Measurements from ENCODE around the gene ST6GALNAC2.

ST6GALNAC2 gene

GRCh38 chr17:76542566-76542971, 43.1 kb downstream of the ST6GALNAC2 start:
- Mint-ChIP-seq H3K36me3 (ENCODE audit: insufficient read depth) (no peaks in the 10 kb centered on the region), H3K9me3 (no peaks in the 10 kb centered on the region), H3K4me1 (ENCODE audit: low read depth in 2 of 2) (peaks cover 0 to 8% of the 10 kb centered on the region in 2 donors), H3K27me3 (peaks cover 29 to 48% of the 10 kb centered on the region in 2 donors), H3K4me3 (no peak overlapping the region), H3K27ac (no peak overlapping the region)
- no peak for DNase-seq
- ATAC-seq (replicated peaks): no peak

DNA sequence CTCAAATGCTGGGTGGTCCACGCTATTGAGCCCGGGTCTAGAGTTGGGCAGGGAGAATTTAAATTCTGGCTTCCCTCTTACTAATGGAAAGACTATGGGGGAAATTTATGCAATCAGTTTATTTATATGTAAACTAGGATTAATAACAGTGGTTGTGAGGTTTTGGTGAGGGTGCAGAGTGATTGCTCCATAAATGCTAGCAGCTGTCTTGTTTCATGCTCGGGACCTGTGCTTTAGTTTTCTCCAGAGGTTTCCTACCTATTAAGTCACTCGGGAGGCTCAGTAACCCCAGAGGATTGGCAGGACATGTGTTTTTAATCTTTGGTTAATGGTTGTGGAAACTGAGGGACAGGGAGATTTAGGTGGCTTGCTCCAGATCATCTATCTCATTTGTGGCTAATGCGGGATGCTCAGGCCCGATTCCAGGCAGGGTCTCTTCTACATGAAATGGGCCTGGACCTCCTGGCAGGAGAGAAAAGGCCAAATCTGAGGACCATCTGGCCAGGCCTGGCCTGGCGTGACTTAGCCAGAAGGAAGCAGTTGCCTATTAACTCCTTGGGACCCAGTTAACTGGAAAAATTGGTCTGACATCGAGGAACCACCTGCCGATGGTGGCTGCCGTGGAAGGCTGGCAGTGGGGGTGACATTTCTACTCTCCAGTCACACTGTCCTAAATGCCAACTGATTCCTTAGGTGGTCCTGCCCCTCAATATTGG, 43.8 kb downstream of the ST6GALNAC2 start:
- no peak for ATAC-seq (replicated peaks)
- H3K27me3 Mint-ChIP-seq: peaks cover 31 to 52% of the 10 kb centered on the region in 2 donors

GRCh38 chr17:76540381-76541300, 45.0 kb downstream of the ST6GALNAC2 start:
- Mint-ChIP-seq H3K27ac (no peak overlapping the region), H3K36me3 (ENCODE audit: insufficient read depth) (no peaks in the 10 kb centered on the region), H3K9me3 (no peaks in the 10 kb centered on the region), H3K27me3 (peaks cover 40 to 64% of the 10 kb centered on the region in 2 donors), H3K4me3 (no peak overlapping the region), H3K4me1 (ENCODE audit: low read depth in 2 of 2) (peaks cover 0 to 8% of the 10 kb centered on the region in 2 donors)
- peak; percentile 47 for ATAC-seq (replicated peaks)
- no peak for DNase-seq

More for the DNA sequence above, 43.8 kb downstream of the ST6GALNAC2 start:
- no peaks in the 10 kb centered on the region for H3K36me3 Mint-ChIP-seq (ENCODE audit: insufficient read depth)
- DNase-seq: no peak
- H3K4me1 Mint-ChIP-seq (ENCODE audit: low read depth in 2 of 2): peaks cover 0 to 8% of the 10 kb centered on the region in 2 donors
- H3K9me3 Mint-ChIP-seq: no peaks in the 10 kb centered on the region
- no peak overlapping the region for H3K27ac Mint-ChIP-seq
- no peak overlapping the region for H3K4me3 Mint-ChIP-seq

DNA sequence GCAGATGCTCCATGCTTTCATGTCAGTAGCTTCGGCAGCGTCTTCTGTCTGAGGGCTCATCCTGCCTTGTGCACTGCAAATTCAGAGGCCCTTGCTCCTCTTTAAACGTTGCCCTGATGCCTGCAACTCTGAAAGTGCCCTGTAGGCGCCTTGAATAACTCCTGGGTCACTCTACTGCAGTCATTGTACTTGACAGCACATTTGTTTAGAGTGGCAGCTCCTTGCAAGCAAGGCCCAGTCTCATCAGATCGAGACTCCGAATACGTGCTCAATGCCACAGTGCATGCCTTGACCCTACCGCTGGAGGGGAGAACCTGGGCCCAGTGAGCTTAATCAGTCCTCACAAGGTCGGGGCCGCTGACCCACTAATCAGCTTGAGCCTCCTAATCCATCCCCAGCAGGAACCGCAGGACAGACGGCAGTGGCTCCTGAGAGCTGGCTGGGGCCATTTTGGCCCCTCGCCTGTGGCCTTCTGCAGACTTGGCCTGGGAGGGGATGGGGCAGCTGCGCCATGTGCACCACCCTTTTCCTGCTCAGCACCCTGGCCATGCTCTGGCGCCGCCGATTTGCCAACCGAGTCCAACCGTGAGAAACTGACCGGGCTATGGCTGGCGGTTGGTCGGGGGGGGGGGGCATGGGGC, 45.9 kb downstream of the ST6GALNAC2 start, which contains the start of gene PRCD:
Gene PRCD, plus strand, starts transcription at position 414 of the 641 bp plus-strand sequence. Its CDS starts 98 bp downstream, at position 512.
- H3K36me3 Mint-ChIP-seq (ENCODE audit: insufficient read depth): no peaks in the 10 kb centered on the region
- peaks cover 0 to 8% of the 10 kb centered on the region in 2 donors for H3K4me1 Mint-ChIP-seq (ENCODE audit: low read depth in 2 of 2)
- DNase-seq (no peak), ATAC-seq (replicated peaks) (no peak)
- H3K4me3 Mint-ChIP-seq: peak within 1 kb of the TSS; percentile 37 to 67
- H3K27ac Mint-ChIP-seq: no peak within 1 kb of the TSS
- H3K27me3 Mint-ChIP-seq: peaks cover 48 to 73% of the 10 kb centered on the region in 2 donors
- no peaks in the 10 kb centered on the region for H3K9me3 Mint-ChIP-seq

- Mint-ChIP-seq H3K27me3 (peaks cover 49 to 74% of the 10 kb centered on the region in 2 donors), H3K4me1 (ENCODE audit: low read depth in 2 of 2) (peaks cover 0 to 8% of the 10 kb centered on the region in 2 donors), H3K27ac (no peak overlapping the region), H3K4me3 (peak overlapping the region; percentile 37 to 67), H3K9me3 (no peaks in the 10 kb centered on the region), H3K36me3 (ENCODE audit: insufficient read depth) (no peaks in the 10 kb centered on the region)
- DNase-seq: no peak
- no peak for ATAC-seq (replicated peaks)
These were observed 46.6 kb downstream of the ST6GALNAC2 start for GRCh38 chr17:76538941-76539570.

DNA sequence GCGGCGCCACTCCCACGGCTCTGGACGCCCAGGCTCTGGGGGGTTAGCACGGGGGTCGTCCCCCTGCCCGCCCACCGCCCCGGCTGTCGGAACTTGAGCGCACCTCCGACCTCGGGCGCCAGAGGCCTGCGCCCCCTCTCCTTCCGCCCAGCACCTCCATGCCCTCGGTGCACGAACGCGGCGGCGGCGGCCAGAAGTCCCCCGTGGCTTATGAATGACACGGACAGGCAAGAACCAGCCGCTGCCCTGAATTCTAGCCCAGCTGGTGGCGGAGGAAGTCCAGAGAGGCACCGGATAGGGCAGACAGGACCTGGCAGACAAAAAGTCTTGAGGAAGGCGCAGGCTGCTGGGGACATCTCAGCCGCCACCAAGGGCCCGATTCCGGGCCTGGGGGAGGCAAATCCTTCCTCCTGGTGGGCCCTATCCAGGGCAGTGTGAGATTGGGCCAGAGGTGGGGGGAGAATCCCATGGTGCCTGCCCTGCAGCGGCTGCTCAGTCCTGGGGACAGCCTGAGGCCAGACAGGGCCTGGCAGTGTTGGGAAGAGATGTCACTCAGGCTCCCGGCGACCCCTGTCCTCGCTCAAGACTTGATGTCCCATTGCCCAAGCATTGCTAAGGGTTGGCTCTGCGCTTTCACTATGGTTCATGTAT, 47.3 kb downstream of the ST6GALNAC2 start:
- peaks cover 0 to 8% of the 10 kb centered on the region in 2 donors for H3K4me1 Mint-ChIP-seq (ENCODE audit: low read depth in 2 of 2)
- peak overlapping the region; percentile 37 to 67 for H3K4me3 Mint-ChIP-seq
- ATAC-seq (replicated peaks): no peak
- no peak for DNase-seq
- H3K27ac Mint-ChIP-seq: no peak overlapping the region
- H3K9me3 Mint-ChIP-seq: no peaks in the 10 kb centered on the region
- peaks cover 45 to 74% of the 10 kb centered on the region in 2 donors for H3K27me3 Mint-ChIP-seq
- H3K36me3 Mint-ChIP-seq (ENCODE audit: insufficient read depth): no peaks in the 10 kb centered on the region

- peaks cover 43 to 72% of the 10 kb centered on the region in 2 donors for H3K27me3 Mint-ChIP-seq
These were observed 47.9 kb downstream of the ST6GALNAC2 start, which contains the start of gene CYGB for GRCh38 chr17:76537578-76538280. Gene CYGB, minus strand, starts transcription at chr17:76537709. Its CDS starts 167 bp downstream, at chr17:76537542.

GRCh38 chr17:76537288-76537577, 48.4 kb downstream of the ST6GALNAC2 start:
- H3K27ac Mint-ChIP-seq: no peak overlapping the region
- H3K4me3 Mint-ChIP-seq: no peak overlapping the region
- peaks cover 0 to 8% of the 10 kb centered on the region in 2 donors for H3K4me1 Mint-ChIP-seq (ENCODE audit: low read depth in 2 of 2)
- no peak for ATAC-seq (replicated peaks)
- no peak for DNase-seq
- H3K9me3 Mint-ChIP-seq: no peaks in the 10 kb centered on the region
- H3K27me3 Mint-ChIP-seq: peaks cover 38 to 67% of the 10 kb centered on the region in 2 donors
- H3K36me3 Mint-ChIP-seq (ENCODE audit: insufficient read depth): no peaks in the 10 kb centered on the region

More at GRCh38 chr17:76537578-76538280, 47.9 kb downstream of the ST6GALNAC2 start, which contains the start of gene CYGB:
- Mint-ChIP-seq H3K4me1 (ENCODE audit: low read depth in 2 of 2) (peaks cover 0 to 8% of the 10 kb centered on the region in 2 donors), H3K27ac (no peak within 1 kb of the TSS), H3K4me3 (peak within 1 kb of the TSS; percentile 13 to 37), H3K36me3 (ENCODE audit: insufficient read depth) (no peaks in the 10 kb centered on the region), H3K9me3 (no peaks in the 10 kb centered on the region)
- DNase-seq (no peak), ATAC-seq (replicated peaks) (peak; percentile 52)

DNA sequence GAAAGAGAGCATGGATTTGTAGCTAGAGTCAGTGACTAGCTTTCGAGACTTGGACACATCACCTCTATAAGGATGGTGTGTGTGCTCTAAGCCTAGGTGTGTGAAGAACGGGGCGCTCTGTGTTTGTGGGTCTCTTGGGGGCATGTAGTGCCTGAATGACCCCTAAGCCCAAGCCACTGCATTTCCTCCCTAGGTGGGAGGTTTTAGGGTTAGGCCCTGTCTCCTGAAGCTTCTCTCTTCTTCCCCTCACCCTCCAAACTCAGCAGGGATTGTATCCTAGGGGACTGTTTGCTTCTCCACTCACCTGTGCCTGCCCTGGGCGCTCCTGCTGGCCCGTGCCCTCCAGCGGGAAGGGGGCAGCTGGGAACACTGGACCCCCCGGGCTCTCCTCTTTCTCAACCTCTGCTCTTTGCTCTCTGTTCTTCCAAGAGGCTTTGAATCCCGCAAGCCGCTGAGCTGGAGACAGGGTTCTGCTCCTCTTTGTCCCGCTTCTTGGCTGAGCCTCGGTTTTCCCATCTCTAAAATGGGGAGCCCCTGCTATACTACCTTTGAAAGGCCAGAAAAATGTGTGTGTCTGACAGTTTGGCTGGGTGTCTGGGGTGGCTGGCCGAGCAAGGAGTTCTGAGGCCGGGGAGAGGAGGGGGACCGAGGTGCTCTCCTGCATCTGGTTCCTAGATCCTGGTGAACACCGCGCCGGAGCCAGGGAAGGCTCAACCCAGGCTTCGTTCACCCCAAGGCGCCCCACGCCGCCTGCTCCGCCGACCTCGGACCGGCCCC, 49.0 kb downstream of the ST6GALNAC2 start:
- Mint-ChIP-seq H3K4me3 (peak overlapping the region in 1 of 2 donors; percentile 13), H3K27ac (no peak overlapping the region), H3K27me3 (peaks cover 35 to 61% of the 10 kb centered on the region in 2 donors), H3K36me3 (ENCODE audit: insufficient read depth) (no peaks in the 10 kb centered on the region), H3K4me1 (ENCODE audit: low read depth in 2 of 2) (peaks cover 0 to 10% of the 10 kb centered on the region in 2 donors), H3K9me3 (no peaks in the 10 kb centered on the region)
- no peak for ATAC-seq (replicated peaks)
- no peak for DNase-seq

DNA sequence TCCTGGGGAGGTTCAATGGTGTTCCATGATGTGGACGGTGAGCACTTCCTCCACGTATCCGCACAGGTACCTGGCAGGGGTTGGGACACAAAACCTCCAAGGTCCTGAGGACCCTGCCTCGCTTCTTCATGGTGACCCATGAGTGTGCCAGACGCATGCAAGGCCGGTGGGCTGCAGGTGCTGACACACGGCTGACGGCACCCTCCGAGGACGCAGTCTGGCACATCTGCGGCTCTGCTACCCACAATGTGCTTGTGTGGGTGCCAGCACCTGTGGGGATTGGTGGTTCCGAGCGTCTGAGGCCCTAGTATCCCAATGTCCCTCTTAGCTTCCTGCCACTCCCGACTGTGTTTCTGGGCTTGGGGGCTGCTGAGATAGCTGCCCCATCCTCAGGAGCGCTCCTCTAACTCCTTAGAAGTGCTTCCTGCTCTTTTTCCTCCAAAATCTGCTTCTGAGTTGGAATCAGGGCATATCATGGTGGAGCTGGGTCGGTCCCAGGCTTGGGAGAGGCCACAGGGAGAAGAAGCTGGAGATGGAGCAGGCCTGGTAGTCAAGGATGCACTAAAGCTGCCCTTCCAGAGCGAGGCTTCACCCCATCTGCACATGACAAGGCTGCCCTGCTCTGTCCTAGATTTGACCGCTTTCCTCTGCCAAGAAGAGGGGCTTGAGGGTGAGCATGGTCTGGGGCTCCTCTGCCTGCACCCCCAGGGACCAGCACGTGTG, 49.7 kb downstream of the ST6GALNAC2 start:
- Mint-ChIP-seq H3K4me1 (ENCODE audit: low read depth in 2 of 2) (peaks cover 0 to 10% of the 10 kb centered on the region in 2 donors), H3K27ac (no peak overlapping the region), H3K9me3 (no peaks in the 10 kb centered on the region), H3K4me3 (no peak overlapping the region), H3K27me3 (peaks cover 35 to 54% of the 10 kb centered on the region in 2 donors), H3K36me3 (ENCODE audit: insufficient read depth) (no peaks in the 10 kb centered on the region)
- no peak for DNase-seq
- no peak for ATAC-seq (replicated peaks)

All from effector memory CD8-positive, alpha-beta T cell (primary cell).